NOMO-1 (cell line): ENCODE measurements around the gene EYS.
"Not testable (repeated sequence)": the region's sequence is repeated elsewhere in the genome, so short reads cannot be mapped to it uniquely, and the experiment has no call there.

Experiments used
- DNase-seq, 2 experiments: peaks; one replicate each; lab custom pipeline; 2025; ENCODE audit not compliant: unreplicated experiment in 2 of 2; lab: John Stamatoyannopoulos, UW

EYS gene

DNA sequence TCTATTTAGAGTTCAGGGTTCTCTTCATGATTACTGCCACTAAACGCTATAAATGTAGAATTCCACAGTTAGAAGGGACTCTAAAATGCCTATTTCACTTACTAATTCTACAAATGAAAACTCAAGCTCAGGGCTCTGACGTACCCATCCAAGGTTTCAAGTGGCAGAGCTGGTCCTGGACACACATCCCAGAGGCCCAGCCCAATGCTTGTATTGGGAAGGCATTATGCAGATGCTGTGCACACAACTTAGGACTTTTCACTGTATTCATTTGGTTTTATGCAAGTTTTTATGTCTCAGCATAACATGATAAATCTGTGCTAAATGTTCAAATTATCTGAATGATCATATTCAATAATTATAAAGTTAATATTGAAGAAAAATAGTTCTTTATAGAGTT is 1761.0 kb downstream of the EYS start:
- DNase-seq, result no peak

DNA sequence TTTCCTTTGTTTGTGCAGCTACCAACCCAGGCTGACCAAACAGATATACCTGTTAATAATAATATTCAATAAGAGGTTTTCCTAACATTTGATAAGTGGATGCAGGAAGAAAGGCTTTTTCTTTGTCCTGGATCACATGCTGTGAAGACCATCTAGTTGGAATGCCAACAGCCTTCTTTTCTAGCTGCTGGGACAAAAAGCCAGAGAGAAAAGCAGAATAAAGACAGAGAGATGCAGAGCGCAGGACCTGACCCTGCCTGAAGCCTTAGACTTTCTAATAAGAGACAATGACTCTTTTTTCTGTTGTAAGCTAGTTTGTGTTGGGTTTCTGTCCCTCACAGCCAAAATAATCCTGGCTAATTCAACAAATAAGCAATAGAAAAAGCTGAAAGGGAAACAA is 1763.2 kb downstream of the EYS start:
- no peak for DNase-seq

DNA sequence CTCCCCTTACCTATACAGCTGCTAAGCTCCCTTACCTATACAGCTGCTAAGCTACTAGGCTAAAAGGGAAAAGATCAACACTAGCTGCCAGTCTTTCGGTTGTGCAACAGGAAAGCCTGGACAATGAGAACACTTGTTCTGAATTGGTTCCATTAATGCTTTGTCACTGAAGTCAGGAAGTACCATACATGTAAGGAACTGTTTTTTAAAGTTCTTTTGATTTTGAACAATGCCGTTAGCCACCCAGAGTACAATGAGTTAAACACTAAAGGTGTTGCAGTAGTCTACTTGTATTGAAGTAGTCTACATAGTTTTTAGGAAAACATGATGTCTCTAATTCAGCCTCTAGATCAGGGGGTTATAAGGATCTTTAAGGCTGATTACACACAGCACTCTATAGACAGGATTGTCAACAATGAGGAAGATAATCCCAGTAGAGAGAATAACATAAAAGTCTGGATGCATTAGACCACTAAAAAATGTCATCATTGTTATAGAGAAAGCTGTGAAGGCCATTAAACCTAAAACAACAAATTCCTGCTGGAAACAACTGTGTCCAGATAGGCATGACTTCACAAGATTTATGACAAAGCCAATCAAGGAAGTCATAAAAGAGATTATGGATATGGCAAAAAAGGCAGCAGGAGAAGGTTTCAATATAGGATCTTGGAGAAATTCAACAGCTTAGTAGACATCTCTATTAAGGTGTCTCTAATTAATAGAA is 1765.1 kb downstream of the EYS start:
- DNase-seq, result no peak

DNA sequence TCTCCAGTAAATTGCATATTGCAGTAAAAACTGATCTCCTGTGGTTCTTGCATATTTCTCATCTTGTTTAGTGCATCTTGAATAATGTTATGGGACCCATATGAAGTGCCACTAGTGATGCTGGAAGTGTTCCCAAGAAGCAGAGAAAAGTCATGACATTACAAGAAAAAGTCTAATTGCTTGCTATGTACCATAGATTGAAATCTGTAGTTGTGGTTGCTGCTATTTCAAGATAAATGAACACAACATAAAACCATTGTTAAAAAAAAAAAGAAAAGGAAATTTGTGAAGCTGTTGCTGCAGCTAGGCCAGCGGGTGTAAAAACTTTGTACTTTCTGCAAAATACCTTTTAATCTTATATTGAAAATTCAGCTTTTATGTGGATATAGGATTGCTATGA is 1767.0 kb downstream of the EYS start:
- no peak for DNase-seq

DNA sequence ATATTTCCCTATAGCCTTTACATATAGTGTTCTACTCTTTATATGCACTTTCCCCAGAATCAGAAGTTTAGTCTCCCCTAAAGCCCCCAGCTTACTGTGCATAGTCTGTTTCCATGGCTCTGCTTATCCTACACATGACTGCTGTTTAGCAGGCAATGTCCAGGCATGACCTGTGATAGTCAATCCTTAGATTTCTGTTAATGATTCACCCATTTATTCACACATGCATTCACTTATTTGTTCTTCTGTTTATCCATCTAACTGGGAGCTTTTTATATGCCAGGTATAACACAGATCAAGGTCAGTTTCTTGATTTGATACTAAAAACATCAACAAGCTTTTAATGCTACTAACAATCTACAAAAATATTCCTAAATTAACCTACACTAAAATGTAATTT is 1770.6 kb downstream of the EYS start:
- no peak for DNase-seq

DNA sequence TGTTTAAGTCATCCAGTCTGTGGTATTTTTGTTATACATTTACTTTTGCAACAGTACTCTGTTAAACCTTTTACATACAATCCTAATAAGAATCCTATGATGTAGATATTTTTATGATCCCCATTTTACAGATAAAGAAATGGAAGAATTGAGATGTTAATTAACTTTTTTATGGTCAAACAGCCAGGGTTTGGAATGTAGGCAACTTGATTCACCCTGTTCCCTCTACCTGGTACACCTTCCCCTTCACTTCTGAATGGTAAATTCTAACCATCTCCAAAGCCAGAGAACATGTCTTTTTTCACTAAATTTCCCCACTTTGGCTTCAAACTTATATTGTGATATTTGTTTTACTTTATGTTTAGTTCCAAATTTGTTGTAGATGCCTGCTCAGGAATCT is 1771.3 kb downstream of the EYS start:
- DNase-seq, result no peak

DNA sequence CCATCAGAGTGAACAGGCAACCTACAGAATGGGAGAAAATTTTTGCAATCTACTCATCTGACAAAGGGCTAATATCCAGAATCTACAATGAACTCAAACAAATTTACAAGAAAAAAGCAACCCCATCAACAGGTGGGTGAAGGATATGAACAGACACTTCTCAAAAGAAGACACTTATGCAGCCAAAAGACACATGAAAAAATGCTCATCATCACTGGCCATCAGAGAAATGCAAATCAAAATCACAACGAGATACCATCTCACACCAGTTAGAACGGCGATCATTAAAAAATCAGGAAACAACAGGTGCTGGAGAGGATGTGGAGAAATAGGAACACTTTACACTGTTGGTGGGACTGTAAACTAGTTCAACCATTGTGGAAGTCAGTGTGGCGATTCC is 1773.1 kb downstream of the EYS start:
- DNase-seq, result not testable (repeated sequence)

DNA sequence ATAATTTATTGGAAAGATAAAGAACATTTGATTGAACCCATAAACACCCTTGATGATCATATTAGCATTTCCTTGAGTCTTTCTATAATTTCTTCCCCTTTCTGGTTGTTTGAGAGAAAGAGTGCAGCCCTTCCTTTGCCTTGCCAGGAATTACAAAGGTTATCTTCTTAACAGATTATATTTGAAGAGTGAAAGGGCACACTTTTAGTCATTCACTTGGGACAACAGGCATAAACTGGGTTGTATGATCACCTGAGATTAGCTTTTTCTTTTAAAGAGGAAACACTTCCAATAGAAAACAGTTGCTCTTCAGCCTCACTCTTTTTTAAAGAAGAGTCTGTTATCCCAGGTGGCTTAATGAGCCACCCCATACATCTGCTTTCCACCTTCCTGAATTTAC is 1776.2 kb downstream of the EYS start:
- DNase-seq, result no peak

DNA sequence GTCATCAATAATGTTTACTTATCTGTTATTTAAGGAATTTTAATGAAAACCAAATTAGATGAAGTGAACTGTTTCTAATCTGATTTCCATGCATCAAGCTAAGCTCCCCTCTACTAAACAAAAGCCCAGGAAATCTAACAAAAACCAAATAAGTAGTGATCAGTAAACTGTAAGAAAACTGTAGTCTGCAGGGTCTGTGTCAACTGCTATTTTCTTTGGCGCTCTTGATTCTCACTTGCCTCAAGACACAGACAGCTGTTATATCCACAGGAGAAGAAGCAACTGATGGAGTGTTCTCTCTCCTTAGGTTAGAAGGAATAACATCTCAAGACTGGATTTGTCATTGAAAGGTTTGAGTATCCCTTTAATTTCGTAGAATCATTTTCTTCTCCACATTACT is 1777.9 kb downstream of the EYS start:
- no peak for DNase-seq

DNA sequence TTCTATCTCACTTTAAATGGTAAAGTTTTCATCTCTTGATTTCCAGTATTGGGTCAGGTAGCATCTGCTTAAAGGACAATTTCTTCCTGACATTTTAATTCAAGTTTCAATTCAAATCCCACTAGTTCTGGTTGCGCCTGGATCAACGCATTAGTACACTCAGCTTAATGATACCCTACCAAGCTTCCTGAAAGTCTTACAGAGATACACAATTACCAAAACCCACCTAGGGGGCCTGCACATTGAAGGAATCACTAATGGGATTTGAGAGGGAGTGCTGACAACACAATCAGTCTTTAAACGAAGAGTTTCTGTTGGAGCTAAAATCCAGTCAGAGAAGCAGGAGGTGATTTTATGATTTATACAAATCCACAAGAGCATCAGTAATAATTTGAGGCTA is 1778.4 kb downstream of the EYS start:
- DNase-seq, result no peak

DNA sequence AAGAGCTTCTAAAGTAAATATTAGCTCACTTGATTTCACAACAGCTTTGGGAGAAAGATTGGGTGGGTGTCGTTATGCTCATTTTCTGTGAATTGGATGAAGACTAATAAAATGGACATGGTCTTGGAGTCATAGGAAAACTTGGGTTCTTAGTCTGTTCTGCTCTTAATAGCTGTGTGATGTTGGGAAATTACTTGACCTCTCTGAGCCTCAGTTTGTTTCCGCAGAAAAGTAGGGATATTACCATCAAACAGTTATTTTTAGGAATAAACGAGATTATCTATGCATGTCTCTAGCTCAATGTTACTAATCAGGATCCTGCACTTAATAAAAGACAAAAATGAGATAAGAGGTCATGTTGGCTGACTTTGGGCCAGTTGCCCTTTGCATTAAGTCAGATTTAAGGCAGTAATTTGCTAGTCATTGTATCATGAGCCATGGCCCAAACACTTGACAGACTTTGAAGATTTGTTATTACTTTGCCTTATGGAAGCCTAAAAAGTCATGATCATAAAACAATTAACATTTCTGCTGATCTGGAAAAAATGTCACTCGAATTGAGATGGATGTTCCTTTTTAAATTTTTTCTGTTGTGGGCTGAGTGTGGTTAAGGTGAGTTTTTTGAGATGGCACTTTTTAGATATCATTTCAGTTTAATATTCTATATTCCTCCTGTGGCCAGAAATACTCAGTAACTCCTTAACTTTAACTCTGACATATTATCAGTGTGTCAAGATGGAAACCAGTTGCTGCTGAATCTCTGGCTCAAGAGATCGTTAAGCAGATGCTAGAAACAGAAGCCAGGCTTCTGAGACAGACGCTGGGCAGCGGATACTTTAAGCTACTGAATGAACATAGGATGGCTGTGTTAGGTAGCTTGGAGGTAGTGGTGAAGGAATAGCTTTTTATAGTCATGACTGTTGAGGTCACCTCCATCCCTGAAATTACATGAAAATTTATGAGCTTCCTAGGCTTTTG is 1779.8 kb downstream of the EYS start:
- no peak for DNase-seq

DNA sequence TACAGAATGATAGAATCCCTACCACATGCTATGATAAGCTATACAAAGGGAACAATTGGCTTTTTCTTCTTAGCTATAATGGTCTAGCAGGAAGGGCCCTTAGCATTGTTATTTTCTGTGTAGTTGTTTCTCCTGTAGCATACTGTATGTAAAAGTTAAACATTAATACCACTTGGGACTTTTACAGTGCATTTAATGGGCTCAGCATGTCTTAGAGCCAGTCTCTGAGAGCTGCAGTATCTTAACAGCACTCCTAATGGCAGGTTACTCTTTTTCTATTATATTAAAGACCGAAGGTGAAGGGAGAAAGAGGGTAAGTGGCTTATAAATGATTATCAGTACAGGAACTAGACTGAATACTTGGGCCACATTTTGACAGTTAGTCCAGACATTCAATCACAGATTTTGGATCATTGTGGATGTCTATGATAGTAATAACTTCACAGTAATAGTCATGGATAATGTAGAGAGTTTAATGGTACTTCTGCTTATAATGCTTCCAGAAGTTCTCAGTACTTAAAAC is 1780.7 kb downstream of the EYS start:
- no peak for DNase-seq

DNA sequence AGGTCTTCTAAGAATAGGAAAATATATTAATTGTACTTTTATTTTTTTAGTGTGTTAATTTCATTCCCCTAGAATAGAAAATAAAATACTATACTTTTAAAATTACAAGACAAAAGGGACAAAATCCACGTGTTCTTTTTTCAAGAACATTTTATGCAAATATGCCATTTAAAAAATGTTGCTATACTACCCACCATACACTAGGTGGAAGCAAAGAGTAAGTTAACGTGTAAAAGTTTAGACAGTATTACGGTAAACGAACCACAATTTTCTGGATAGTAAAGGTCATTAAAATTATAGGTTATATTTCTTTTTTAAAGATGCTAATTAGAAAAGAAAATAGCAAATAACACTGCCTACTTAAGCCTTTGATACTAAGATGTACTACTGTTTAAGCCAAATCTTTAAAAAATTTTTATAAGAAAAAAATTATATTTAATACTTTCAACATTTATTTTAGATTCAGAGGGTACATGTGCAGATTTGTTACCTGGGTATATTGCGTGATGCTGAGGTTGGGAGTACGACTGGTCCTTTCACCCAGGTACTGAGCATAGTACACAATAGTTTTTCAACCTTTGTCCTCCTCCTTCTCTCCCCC is 1783.8 kb downstream of the EYS start:
- DNase-seq, result peak in 1 of 2 experiments; percentile 41

DNA sequence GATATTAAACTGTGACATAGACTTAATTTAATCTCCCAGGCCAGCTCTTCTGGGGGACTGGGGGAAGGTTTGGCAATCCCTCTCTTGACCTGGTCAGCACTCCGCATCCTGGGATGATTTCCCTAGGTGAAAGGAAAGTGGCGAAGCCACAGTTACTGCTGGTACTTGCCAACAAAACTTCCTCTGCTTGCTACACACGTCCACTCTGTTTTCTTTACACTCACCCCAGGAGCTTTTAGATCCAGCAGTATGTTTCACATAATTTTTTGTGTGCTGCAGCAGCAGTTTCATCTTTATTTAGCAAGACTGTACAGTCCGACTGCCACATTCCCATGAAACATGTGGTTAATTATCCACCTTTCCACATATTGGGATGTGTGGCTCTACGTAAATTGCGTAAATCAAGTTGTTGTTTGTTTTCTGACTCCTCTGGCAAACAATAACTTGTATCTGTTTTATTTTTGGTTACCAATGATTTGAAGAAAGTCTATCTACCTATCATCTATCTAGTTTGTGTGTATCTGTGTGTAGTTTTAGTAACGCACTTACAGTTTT is 1787.4 kb downstream of the EYS start:
- no peak for DNase-seq

DNA sequence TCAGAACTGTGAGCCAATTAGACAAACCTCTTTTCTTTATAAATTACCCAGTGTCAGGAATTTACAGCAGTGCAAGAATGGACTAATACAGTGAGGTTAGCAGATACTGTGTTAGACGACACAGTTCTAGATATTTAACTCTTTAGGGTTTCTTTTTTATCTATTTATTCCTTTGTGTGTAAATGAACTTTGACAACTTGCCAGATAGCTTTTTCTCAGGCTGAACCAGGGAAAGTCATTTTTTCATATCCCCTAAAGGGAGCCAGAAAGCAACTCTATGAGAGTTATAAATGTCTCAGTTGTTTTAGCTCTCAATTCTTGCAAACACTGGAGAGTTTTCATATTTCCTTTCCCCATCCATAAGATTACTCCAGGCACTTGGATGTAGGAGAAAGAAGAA is 1794.1 kb downstream of the EYS start:
- DNase-seq, result no peak

DNA sequence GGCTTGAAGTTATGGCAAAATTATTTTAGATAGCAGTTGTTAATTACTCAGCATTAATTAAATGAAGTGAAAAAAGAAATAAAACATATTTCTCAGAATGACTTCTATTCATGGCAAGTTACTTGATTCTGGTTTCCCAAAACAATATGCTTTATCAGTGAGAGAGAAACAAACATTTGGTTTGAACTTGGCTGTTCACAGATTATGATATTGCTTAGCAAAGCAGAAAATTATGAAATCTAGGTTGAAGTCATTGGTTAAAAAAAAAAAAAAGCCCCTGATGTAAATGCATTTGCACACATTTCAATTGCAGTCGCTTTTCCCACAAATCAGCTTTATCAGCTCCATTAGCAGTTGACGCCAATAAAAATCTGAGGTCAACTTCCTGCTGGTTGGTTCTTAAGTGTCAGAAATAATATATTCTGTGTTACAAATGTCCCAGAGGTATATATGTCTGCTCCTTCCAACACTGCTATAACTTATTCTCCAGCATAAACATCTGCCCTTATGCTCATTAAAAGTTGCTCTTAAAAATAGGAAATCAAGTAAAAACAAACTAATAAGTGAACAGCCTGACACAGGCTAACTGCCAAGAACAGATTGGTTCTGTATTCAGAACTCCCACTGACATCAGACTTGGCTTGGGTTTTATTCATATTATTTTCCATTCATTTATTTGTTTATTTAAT is 1796.0 kb downstream of the EYS start:
- no peak for DNase-seq

DNA sequence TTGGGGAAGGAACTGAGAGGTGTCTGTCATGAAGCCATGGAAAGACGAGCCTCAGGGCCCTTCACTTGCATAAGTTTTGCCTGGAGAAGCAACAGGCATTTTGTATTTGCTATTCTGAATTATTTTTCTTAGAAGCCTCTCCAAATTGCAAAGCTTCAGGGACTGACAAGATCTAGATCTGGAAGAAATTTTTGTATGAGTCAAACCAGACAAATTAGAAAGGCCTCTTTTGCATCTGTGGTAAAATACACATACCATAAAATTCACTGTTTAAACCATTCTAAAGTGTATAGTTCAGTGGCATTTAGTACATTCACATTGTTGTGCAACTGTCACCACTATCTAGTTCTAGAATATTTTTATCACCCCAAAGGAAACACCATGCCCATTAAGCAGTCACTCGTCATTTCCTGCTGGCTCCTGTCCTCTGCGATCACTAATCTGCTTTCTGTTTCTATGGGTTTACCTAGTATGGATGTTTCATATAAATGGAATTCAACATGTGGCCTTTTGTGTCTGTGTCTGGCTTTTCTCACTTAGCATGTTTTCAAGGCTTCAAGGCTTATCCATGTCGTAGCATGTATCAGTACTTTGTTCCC is 1802.3 kb downstream of the EYS start:
- peak; percentile 66 to 89 for DNase-seq

DNA sequence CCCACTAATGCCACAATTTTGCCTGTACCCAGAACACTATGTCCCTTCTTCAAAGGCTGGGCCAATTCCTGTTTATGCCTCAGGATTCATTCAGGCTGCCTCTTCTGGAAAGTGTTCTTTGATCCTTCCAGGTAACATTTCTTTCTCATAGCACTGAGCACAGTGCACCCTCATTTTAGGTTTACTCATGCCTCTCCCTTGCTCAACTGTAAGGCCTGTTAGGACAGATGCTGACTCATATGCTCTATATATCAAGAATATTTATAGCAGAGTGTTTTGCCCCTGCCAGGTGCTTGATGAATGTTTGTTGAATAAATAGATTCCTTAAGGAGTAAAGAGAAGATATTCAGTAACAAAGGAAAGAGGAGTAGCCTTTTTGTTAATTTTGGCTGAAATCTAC is 1807.5 kb downstream of the EYS start:
- DNase-seq, result peak; percentile 6 to 66

DNA sequence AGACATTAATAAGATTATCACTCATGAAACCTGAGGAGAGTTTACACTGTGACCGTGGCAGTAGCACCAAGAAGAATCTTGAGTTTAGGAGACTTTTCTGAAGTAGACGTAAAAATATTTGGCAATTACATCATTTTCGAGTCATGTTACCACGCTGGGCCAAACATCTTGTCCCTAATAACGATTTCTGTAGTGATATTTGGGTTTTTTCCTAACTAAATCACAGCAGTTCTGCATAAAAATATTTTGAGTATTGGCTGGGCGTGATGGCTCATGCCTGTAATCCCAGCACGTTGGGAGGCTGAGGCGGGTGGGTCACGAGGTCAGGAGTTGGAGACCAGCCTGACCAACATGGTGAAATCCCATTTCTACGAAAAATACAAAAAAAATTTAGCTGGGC is 1809.1 kb downstream of the EYS start:
- no peak for DNase-seq

DNA sequence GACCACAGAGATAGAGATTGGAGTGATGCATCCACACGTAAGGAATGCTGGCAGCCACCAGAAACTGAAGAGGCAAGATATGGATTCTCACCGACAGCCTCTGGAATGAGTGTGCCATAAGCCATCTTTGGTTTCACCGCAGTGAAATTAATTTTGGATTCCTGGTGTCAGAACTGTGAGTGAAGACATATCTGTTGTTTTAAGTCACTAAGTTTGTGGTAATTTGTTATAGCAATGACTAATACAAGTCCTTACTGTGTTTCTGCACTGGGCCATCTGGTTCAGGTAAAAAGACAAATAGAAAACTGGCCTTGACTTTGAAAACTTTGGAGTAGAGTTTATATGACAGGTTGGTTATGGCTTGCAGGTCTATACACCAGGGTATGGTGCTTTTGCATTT is 1809.6 kb downstream of the EYS start:
- no peak for DNase-seq
